Adipose tissue (tissue), 3 donors: Measurements from ENCODE around the gene ZNF23. TPM values are rescaled to one million over a fixed set of nuclear protein-coding genes. Genes with fewer than 3 reads are reported as not detected.
"Not testable (repeated sequence)": the region's sequence is repeated elsewhere in the genome, so short reads cannot be mapped to it uniquely, and the experiment has no call there.

ENCODE experiments used
- H3K27ac ChIP-seq: one replicate; pipeline ENCODE4 v1.5.1; 2013; ENCODE audit warnings: low read depth, low read length
- WGBS, 3 donors: extraction: QIAGEN DNeasy Blood & Tissue Kit; methylation state at CpG; one replicate each; pipeline ENCODE4 v1.1.7; 2013; 5-methylcytosine and 5-hydroxymethylcytosine counted together
- polyA plus RNA-seq, 3 donors: library from polyadenylated mRNA; stranded (reverse); fragments of 200-250 nt; gene quantifications; one replicate each; pipeline ENCODE4 v1.2.3, GENCODE V29; 2013
- donor health status: healthy with polysubstance abuse.
- donor health status: Bipolar disorder and iron deficiency.
- donor health status: healthy.

The ZNF23 gene
- 10 to 100 TPM in 1 of 3 donors, 1 to 10 TPM in 2; 3.3 to 11.0 (median 4.2) TPM for polyA plus RNA-seq

DNA sequence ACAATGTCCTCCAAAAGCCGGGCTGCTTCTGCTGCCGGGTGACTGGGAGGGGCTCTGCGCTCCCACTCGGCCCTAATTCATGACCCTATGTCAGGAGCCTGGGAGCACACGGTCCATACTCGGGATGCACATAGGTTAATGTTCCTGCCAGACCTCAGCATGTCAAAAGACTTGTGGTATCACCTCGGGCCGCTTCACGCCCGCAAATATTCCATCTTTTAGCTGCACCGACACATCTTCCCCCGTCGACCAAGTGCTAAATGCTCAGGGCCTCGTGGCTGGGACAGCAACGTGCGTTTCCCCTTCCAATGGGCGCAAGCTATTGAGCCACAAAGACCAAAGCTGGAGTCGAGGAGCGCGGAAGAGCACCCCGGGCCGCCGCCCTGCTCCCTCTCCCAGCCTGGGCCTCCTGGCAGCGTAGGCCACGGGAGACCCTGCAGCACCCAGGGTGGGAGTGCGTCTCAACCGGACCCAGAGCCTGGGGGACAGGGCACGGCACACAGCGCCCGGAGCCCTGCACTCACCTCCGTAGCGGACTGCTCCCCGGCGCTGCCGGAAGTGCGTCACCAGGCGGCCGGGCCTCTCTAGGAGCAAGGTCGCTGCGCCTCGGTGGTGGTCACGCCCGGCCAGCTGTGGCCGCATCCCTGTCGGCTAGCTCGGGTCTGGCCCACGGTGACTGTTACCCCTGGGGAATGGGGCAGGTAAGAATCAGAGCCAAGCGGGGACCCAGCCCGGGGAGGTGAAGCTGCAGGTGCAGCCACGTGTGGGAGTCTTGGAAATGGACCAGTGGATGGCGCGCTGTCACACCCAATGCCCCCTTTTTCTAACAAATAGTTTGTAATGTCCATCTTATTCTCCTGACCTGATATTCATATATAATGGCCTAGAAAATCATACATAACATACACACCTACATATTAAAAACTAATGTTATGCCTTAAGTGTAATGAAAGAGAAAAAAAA, at the start of gene ZNF23:
Gene ZNF23, minus strand, starts transcription at position 562 of the 963 bp plus-strand sequence. CDS start 5,451 bp downstream, outside the sequence.
- WGBS, 3 donors = 0% methylated on average over 50 to 52 of the region's 52 CpGs
- peak within 1 kb of the TSS; percentile 72 for H3K27ac ChIP-seq

DNA sequence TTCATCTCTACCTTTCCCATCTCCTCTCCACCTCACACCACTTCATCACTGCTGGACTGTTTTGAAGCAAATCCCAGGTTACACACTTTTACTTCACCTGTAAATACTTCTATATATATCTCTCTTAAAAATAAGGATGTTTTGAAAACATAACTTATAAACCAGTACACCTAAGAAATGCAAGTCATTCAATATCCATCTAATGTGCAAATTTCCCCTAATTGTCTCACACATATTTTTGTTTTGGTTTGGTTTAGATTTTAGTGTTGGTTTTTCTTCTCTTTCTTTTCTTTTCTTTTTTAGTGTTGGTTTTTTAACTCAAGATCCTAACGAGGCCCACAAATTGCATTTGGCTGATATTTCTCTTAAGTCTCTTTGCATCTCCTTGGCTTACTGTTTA, 45.0 kb upstream of the ZNF23 start:
- H3K27ac ChIP-seq = no peak overlapping the region
- WGBS, 3 donors = 56 to 68% (median 61%) methylated on average over 1 of the region's 1 CpG

DNA sequence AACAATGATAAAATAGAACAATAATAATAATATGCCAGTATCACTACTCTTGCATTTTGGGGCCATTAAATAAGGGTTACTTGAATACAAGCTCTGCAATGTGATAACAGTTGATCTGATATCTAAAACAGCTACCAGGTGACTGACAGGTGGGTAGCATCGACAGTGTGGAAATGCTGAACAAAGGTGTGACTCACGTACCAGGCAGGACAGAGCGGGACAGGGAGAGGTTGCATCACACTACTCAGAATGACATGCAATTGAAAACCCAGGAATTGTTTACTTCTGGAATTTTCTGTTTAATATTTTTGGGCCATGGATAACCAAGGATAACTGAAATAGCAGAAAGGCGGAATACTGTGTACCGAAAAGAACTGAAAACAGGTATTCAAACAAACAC, 42.9 kb upstream of the ZNF23 start:
- 76 to 90% (median 83%) methylated on average over 5 of the region's 5 CpGs for WGBS, 3 donors
- H3K27ac ChIP-seq = no peak overlapping the region

DNA sequence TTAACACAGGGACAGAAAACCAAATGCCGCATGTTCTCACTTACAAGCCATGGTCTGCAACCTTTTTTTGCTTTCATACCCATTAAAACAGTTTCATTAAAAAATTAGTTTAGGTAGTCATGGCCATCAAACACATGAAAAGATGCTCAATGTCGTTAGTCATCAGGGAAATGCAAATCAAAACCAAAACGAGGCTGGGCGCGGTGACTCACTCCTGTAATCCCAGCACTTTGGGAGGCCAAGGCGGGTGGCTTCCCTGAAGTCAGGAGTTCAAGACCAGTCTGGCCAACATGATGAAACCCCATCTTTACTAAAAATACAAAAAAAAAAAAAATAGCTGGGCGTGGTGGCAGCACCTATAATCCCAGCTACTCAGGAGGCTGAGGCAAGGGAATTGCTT, 42.0 kb upstream of the ZNF23 start:
- 72 to 85% (median 82%) methylated on average over 7 of the region's 7 CpGs for WGBS, 3 donors
- not testable (repeated sequence) for H3K27ac ChIP-seq

DNA sequence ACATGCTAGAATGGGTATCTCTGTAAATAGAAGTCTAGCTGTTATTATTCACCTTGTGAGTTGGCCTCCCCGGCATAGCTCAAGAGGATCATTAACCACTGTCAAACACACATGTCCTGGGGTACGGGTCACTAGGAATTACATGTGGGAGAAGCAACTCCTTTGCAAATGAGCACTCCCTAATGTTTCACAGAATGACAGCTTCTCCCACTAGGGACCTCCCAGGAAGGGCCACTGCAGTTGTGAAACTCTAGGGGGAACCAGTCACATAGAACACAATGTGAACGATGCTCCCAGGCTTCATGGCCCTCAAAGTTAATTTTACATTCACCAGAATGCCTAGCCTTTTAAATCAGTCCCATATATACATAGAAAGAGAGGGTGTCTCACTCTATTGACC, 39.5 kb upstream of the ZNF23 start:
- H3K27ac ChIP-seq = no peak overlapping the region
- 30 to 59% (median 49%) methylated on average over 3 of the region's 3 CpGs for WGBS, 3 donors

DNA sequence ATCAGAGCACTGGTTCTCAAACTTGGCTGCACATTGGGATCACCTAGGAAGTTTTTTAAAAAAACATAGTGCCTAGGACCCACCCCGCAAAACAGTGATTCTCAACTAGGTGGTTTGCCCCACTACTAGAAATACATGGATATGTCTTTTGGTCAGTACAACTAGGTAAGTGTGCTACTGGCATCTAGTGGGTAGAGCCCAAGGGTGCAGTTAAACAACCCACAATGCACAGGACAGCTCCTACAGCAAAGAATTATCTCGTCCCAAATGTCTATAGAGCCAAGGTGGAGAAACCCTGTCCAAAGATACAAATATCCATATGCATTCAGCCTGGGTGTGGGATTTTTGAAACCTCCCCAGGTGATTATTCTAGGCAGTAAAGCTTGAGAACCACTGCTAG, 38.9 kb upstream of the ZNF23 start:
- WGBS, 3 donors = 69 to 84% (median 78%) methylated on average over 2 of the region's 2 CpGs
- H3K27ac ChIP-seq = no peak overlapping the region

DNA sequence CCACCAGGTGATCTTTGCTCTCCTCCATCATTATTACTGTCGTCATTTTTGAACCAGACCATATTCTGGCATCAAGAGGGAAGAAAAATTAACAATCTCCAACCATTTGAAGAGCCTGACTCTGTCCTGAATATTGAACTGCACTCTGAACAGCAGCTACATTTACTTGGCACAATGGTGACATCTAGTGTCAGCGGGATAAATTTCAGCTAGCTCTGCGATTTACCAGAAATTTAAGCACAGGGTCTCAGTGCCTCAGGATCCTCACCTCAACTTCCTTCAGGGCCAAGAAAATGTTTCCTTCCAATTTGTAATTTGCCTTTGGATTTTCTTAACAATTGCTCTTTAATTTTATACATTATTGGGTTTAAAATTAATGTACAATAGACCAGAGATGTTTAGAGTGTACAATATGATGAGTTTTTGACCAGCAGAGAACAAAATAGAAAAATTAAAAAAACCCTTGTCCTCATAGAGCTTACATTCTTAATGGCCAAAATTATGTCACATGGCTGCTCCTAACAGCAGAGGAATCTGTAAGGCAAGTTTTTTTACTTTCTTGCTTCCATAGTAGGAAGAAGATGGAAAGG, 37.8 kb upstream of the ZNF23 start:
- WGBS, 3 donors = 1 to 3% (median 1%) methylated on average over 3 of the region's 3 CpGs
- no peak overlapping the region for H3K27ac ChIP-seq

DNA sequence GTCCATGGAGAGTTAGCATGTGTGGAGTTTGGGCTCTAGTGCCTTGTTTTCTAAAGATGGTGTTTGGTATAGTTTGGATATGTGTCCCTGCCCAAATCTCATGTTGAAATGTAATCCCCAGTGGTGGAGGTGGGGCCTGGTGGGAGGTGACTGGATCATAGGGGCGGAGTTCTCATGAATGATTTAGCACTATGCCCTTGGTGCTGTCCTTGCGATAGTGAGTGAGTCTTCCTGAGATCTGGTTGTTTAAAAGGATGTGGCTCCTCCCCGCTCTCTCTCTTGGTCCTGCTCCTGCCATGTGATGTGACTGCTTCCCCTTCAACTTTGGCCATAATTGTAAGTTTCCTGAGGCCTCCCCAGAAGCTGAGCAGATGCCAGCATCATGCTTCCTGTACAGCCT, 36.0 kb upstream of the ZNF23 start:
- WGBS, 3 donors = 80 to 88% (median 84%) methylated on average over 3 of the region's 3 CpGs
- no peak overlapping the region for H3K27ac ChIP-seq

DNA sequence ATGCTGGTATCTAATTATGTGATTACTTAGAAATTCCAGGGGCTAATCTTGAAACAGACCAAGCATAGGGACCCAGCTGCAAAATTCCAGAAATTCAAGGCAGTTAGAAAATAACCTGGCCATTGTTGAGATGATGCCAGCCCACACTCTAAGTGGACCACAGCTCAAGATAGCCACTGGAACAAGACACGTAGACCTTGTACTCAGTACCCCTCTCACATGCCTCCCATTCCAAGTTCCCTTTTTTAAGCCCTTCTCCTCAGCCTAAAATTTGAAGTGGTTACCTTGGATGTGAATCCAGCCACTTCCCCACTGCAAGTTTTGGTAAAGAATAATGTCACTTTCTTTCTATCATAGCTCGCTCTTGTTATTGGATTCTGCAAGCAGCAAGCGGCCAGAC, 31.2 kb upstream of the ZNF23 start:
- 71 to 84% (median 74%) methylated on average over 3 of the region's 3 CpGs for WGBS, 3 donors
- no peak overlapping the region for H3K27ac ChIP-seq

DNA sequence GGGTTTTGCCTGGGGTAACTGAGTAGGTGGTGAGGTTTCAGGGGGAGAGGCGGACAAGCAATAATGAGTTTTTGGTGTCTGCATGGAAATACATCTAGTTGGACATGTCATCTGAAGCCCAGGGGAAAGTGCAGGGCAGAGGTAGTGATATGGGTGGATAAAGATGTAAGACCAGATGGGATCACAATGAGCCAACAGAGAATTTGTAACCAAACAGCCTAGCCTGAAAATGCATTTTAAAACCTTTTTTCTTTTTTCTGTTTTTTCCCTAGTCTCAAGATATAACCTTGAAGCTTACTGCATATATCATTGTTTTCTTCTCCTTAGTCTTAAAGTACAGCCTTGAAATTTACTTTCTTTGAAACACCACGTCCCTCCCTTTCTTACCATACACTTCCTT, 30.7 kb upstream of the ZNF23 start:
- 70 to 77% (median 72%) methylated on average over 2 of the region's 2 CpGs for WGBS, 3 donors
- no peak overlapping the region for H3K27ac ChIP-seq

DNA sequence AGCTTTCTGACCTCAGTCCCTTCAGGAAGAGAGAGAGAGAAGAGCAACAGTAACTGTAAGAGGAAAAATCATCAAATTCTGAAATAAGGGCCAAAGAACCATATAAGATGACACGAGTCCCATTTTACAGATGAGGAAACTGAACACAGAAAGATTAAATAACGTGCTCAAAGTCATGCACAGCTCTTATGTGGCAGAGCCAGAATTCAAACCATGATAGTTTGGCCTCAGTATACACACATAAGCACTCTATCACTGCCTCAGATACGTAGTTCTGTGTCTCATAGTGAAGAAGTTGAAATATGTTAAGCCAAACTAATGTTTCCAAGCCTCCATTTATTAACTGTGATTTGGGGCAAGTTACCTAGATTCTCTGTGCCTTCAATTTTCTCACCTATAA, 29.0 kb upstream of the ZNF23 start:
- no peak overlapping the region for H3K27ac ChIP-seq
- 62 to 70% (median 66%) methylated on average over 3 of the region's 3 CpGs for whole genome bisulfite sequencing, 3 donors

DNA sequence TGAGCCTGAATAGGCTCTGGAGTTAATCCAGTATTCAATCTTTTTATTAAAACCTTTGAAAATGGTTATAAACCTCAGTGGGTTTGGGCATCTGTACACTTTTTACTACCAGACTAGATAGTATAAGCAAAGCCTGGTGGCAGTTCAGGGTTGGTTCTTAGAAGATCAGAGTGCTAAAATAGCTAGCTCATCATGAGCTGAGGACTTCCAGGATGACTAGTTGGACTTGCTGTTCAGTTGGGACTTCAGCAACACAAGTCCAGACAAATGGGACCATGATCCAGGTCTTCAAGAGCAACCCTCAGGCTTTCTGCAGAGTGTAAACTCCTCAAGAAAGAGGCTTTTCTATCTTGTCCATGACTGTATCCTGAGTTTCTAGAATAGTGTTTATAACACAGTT, 28.3 kb upstream of the ZNF23 start:
- no peak overlapping the region for H3K27ac ChIP-seq

DNA sequence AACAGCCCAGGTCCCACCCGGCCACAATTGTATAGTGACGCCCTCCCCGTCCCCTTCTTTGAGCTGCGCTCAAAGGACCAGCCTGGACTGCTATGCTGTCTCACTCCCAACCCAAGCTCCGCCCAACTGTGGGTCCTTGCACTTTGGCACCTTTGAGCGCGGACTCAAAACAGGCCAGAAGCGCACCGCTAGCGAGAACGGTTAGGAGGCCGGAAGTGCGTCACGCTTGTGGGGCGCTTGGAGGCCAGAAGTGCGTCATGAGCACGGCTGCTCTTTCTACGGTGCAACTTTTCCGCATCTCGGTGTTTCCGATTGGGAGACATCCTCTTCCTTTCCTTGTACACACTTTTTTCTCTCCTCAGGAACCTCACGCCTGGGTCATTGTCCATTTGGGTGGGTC, 27.1 kb upstream of the ZNF23 start, which contains the start of gene ZNF19:
Gene ZNF19, minus strand, starts transcription at position 203 of the 400 bp plus-strand sequence. CDS start 7,210 bp downstream, outside the sequence.
- H3K27ac ChIP-seq = no peak within 1 kb of the TSS
- WGBS, 3 donors = 90 to 92% (median 91%) methylated on average over 22 of the region's 22 CpGs

DNA sequence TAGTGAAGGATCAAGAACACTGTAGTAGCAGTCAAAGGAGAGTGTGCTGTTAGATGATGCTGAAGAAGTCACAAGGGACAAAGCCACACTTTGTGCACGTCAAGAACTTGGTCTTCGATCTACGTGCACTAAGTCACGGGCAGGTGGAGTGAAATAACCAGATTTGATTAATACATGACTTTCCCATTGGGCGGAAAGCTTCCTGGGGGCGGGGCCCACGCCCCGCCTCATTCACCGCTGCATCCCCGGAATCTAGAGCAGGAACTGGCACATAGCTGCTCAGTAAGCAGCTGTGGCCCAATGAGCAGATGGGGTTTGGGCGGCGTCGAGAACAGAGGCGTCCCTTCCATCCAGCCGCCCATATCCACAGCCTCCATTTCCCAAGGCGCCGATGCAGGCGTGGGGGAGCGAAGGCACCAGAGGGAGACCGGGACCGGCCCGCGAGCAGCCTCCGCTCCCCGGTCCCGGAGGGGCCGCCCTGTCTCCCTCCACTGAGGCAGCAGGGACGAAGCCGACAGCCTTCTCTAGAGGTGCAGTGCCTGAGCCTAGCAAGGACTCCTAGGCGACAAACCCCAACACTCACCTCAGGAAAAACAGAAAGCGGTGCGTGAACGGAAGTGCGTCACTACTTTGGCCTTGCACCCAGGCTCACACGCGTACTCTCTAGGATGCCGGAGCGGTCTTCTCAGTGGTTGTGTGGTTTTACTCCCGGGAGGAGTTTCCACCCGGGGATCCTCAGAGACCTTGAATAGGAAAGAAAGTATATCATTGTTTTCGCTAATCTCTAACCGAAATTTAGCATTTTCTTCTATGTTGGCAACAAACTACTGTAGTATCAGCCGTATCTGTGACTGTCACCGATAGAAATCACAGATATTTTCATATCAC, 22.2 kb upstream of the ZNF23 start:
- 0 to 1% (median 1%) methylated on average over 42 to 44 of the region's 44 CpGs for WGBS, 3 donors
- H3K27ac ChIP-seq = peak overlapping the region; percentile 89

DNA sequence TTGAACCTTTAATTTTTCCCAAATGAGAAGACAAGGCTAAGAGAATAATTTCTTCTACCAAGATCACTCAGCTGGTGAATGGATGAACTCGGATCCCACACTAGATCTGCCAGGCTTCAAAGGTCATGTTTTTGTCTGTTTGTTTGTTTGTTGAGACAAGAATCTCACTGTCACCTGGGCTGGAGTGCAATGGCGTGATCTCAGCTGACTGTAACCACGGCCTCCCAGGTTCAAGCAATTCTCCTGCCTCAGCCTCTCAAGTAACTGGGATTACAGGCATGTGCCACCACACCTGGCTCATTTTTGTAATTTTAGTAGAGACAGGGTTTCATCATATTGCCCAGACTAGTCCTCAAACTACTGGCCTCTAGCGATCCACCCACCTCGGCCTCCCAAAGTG, 20.5 kb upstream of the ZNF23 start:
- H3K27ac ChIP-seq = no peak overlapping the region
- 84 to 90% (median 87%) methylated on average over 5 of the region's 5 CpGs for WGBS, 3 donors

DNA sequence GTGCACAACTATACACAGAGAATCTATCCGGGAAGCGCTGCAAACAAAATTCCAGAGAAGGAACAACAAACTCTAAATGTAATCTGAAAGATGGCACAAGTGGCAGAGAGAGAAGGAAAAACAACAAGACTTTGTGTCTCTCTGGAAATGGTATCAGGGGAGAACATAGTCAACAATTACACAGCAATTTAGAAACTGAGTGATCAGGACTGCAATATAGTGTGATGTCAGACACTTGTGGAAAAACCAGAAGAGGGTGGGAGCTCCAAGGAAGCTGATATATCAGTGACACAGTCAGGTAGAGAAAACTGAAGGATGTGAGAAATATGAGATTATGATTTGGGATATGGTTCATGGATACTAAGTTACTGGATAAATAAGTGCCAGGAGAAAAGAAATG, 18.9 kb upstream of the ZNF23 start:
- WGBS, 3 donors = 93 to 98% (median 97%) methylated on average over 2 of the region's 2 CpGs
- H3K27ac ChIP-seq = no peak overlapping the region

DNA sequence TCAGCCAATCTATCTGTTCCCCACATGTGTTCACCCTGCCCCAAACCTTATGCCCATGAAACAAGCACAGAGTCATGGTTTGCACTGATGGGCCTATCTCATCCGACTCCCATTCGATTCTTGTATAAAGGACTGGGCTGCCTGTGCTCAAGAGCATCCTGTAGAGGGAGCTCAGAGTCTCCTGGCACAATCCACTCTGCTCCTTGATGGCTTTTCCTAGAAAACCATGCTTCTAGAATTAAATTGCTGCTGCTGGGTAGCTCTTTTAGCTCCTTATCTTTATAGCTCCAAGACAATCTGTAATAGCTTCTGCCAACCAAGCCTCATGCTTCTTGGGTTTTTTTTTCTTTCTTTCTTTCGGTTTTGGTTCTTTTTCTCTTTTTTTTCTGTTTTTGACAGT, 17.4 kb upstream of the ZNF23 start:
- no peak overlapping the region for H3K27ac ChIP-seq
- 46 to 61% (median 49%) methylated on average over 3 of the region's 3 CpGs for WGBS, 3 donors

DNA sequence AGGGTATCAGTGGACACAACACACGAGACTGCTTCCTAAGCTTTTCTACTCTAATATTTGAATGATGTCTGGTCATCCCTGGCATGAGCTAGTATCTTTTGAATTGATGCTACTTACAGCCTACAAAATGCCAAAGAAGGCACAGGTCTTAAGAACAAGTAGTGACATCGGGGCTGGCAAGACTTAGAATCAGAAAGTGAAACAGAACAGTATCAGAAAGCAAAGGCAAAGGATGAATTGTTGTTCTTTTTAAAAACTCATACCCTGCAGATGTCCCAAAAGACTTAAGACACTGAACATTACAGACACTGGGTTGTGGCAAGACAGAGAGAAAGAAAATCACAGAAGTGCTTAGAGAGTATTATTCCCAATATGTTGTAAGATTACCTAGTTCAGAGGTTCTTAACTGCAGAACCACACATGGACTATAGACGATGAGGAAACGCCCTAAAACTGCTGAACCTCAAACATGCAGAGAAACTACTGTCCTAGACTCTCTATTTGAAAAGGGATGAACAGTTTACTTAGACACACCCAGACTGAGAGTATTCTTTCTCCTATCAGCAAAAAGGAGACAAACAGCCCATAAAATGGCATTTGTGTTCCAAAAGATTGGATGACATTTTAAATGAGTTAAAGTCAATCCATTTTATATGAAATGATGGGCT, 14.5 kb upstream of the ZNF23 start:
- no peak overlapping the region for H3K27ac ChIP-seq
- 91 to 96% (median 93%) methylated on average over 4 of the region's 4 CpGs for WGBS, 3 donors
